Parathyroid adenoma (tissue), 2 donors: ENCODE measurements around the gene UNC5C.

ENCODE experiments used
- H2AFZ ChIP-seq: fragments of 300-600 bp; sonication (generic); one replicate; pipeline ENCODE4 v1.7.0; 2017; ENCODE audit warnings: antibody characterized with exemption, mild to moderate bottlenecking
- H3K27ac ChIP-seq: fragments of 300-600 bp; sonication (generic); one replicate; pipeline ENCODE4 v1.7.0; 2017
- H3K27me3 ChIP-seq: fragments of 300-600 bp; sonication (generic); one replicate; pipeline ENCODE4 v1.7.0; 2017; ENCODE audit warnings: low read length; ENCODE audit not compliant: control insufficient read depth, insufficient read depth
- H3K36me3 ChIP-seq: fragments of 300-600 bp; sonication (generic); one replicate; pipeline ENCODE4 v1.7.0; 2017; ENCODE audit warnings: low read length; ENCODE audit not compliant: control insufficient read depth, insufficient read depth
- H3K4me1 ChIP-seq: fragments of 300-600 bp; sonication (generic); one replicate; pipeline ENCODE4 v1.7.0; 2017; ENCODE audit warnings: control low read depth
- H3K4me2 ChIP-seq: fragments of 300-600 bp; sonication (generic); one replicate; pipeline ENCODE4 v1.7.0; 2017; ENCODE audit warnings: low read length
- H3K4me3 ChIP-seq: fragments of 300-600 bp; sonication (generic); one replicate; pipeline ENCODE4 v1.7.0; 2017; ENCODE audit warnings: low read depth, low read length
- H3K79me2 ChIP-seq: fragments of 300-600 bp; sonication (generic); one replicate; pipeline ENCODE4 v1.7.0; 2017; ENCODE audit warnings: control low read depth
- H3K9ac ChIP-seq: fragments of 300-600 bp; sonication (generic); one replicate; pipeline ENCODE4 v1.7.0; 2017; ENCODE audit warnings: mild to moderate bottlenecking
- H3K9me3 ChIP-seq: fragments of 300-600 bp; sonication (generic); one replicate; pipeline ENCODE4 v1.7.0; 2017; ENCODE audit warnings: low read length; ENCODE audit not compliant: control insufficient read depth
- CTCF ChIP-seq: fragments of 300-600 bp; sonication (generic); IDR thresholded peaks from one replicate; pipeline ENCODE4 v1.7.0; 2017; ENCODE audit warnings: antibody characterized with exemption, mild to moderate bottlenecking
- donor health status: primary hyperparathyroidism.

Gene UNC5C

GRCh38 chr4:95539106-95539505, 9.7 kb downstream of the UNC5C start:
- no peak overlapping the region for H3K9ac ChIP-seq
- no peaks in the 10 kb centered on the region for H3K9me3 ChIP-seq
- H3K4me2 ChIP-seq, result no peak overlapping the region
- H3K27me3 ChIP-seq, result no peaks in the 10 kb centered on the region
- H3K4me3 ChIP-seq, result no peak overlapping the region
- no peak overlapping the region for H2AFZ ChIP-seq
- no peaks in the 10 kb centered on the region for H3K36me3 ChIP-seq
- no peak overlapping the region for H3K27ac ChIP-seq
- no peaks in the 10 kb centered on the region for H3K79me2 ChIP-seq
- H3K4me1 ChIP-seq, result no peaks in the 10 kb centered on the region
- no peak for TF ChIP-seq CTCF

GRCh38 chr4:95537863-95538488, 10.8 kb downstream of the UNC5C start:
- H3K27me3 ChIP-seq, result no peaks in the 10 kb centered on the region
- H3K4me2 ChIP-seq, result no peak overlapping the region
- no peak for TF ChIP-seq CTCF
- H3K4me1 ChIP-seq, result no peaks in the 10 kb centered on the region
- no peaks in the 10 kb centered on the region for H3K79me2 ChIP-seq
- no peak overlapping the region for H3K4me3 ChIP-seq
- H3K9ac ChIP-seq, result no peak overlapping the region
- H3K27ac ChIP-seq, result no peak overlapping the region
- no peaks in the 10 kb centered on the region for H3K36me3 ChIP-seq
- H3K9me3 ChIP-seq, result no peaks in the 10 kb centered on the region
- H2AFZ ChIP-seq, result no peak overlapping the region

GRCh38 chr4:95537191-95537590, 11.6 kb downstream of the UNC5C start:
- H3K4me2 ChIP-seq, result no peak overlapping the region
- no peak overlapping the region for H3K4me3 ChIP-seq
- H3K4me1 ChIP-seq, result no peaks in the 10 kb centered on the region
- H3K9ac ChIP-seq, result no peak overlapping the region
- H2AFZ ChIP-seq, result no peak overlapping the region
- H3K27me3 ChIP-seq, result no peaks in the 10 kb centered on the region
- TF ChIP-seq CTCF, result no peak
- no peaks in the 10 kb centered on the region for H3K79me2 ChIP-seq
- no peaks in the 10 kb centered on the region for H3K9me3 ChIP-seq
- H3K27ac ChIP-seq, result no peak overlapping the region
- H3K36me3 ChIP-seq, result no peaks in the 10 kb centered on the region

GRCh38 chr4:95536650-95537049, 12.1 kb downstream of the UNC5C start:
- no peak overlapping the region for H2AFZ ChIP-seq
- H3K4me1 ChIP-seq, result no peaks in the 10 kb centered on the region
- H3K4me2 ChIP-seq, result no peak overlapping the region
- no peaks in the 10 kb centered on the region for H3K79me2 ChIP-seq
- TF ChIP-seq CTCF, result no peak
- no peaks in the 10 kb centered on the region for H3K36me3 ChIP-seq
- no peak overlapping the region for H3K27ac ChIP-seq
- no peaks in the 10 kb centered on the region for H3K27me3 ChIP-seq
- no peak overlapping the region for H3K9ac ChIP-seq
- H3K9me3 ChIP-seq, result no peaks in the 10 kb centered on the region
- no peak overlapping the region for H3K4me3 ChIP-seq

- no peaks in the 10 kb centered on the region for H3K4me1 ChIP-seq
- no peak overlapping the region for H3K9ac ChIP-seq
- H3K79me2 ChIP-seq, result no peaks in the 10 kb centered on the region
- H3K9me3 ChIP-seq, result no peaks in the 10 kb centered on the region
- no peak overlapping the region for H3K4me2 ChIP-seq
- H3K27ac ChIP-seq, result no peak overlapping the region
- no peaks in the 10 kb centered on the region for H3K27me3 ChIP-seq
- H3K4me3 ChIP-seq, result no peak overlapping the region
- no peaks in the 10 kb centered on the region for H3K36me3 ChIP-seq
- no peak overlapping the region for H2AFZ ChIP-seq
- TF ChIP-seq CTCF, result no peak
Measured at GRCh38 chr4:95535180-95535579, 13.6 kb downstream of the UNC5C start.
